ENCODE measurements around the gene FOXD4L4. TPM values are rescaled to one million over a fixed set of nuclear protein-coding genes. Genes with fewer than 3 reads are reported as not detected.
"Not testable (repeated sequence)": the region's sequence is repeated elsewhere in the genome, so short reads cannot be mapped to it uniquely, and the experiment has no call there.

FOXD4L4 gene
- total RNA-seq: not detected

GRCh38 chr9:65737096-65737564 lies at the start of gene FOXD4L4:
Gene FOXD4L4, plus strand, starts transcription at chr9:65737146. Its CDS starts 0 bp downstream, at chr9:65737146.
- H3K36me3 ChIP-seq; H3K4me1 ChIP-seq (replicated peaks); H3K9me3 ChIP-seq; H3K27me3 ChIP-seq (replicated peaks; ENCODE audit: insufficient read depth); H3K27ac ChIP-seq; H3K4me3 ChIP-seq; DNase-seq (ENCODE audit: low spot score); intact Hi-C loops (cut with DNase I): not testable (repeated sequence)
- WGBS: 10% methylated on average over 17 of the region's 38 CpGs

GRCh38 chr9:65703550-65703949 lies 33.4 kb upstream of the FOXD4L4 start:
- WGBS: no CpG with 5 or more reads among the region's 2 CpGs
- not testable (repeated sequence) for DNase-seq (ENCODE audit: low spot score)

GRCh38 chr9:65714445-65714844 lies 22.5 kb upstream of the FOXD4L4 start:
- intact Hi-C loops (cut with DNase I); H3K27ac ChIP-seq; H3K27me3 ChIP-seq (replicated peaks; ENCODE audit: insufficient read depth); H3K4me3 ChIP-seq; H3K9me3 ChIP-seq; H3K4me1 ChIP-seq (replicated peaks); DNase-seq (ENCODE audit: low spot score); H3K36me3 ChIP-seq: not testable (repeated sequence)
- 70% methylated on average over 3 of the region's 5 CpGs for WGBS

More at GRCh38 chr9:65703550-65703949, 33.4 kb upstream of the FOXD4L4 start:
- intact Hi-C loops (cut with DNase I); H3K4me1 ChIP-seq (replicated peaks); H3K4me3 ChIP-seq; H3K36me3 ChIP-seq; H3K27ac ChIP-seq; H3K27me3 ChIP-seq (replicated peaks; ENCODE audit: insufficient read depth); H3K9me3 ChIP-seq: not testable (repeated sequence)

- H3K27me3 ChIP-seq (replicated peaks; ENCODE audit: insufficient read depth); H3K9me3 ChIP-seq; H3K36me3 ChIP-seq; H3K4me3 ChIP-seq; DNase-seq (ENCODE audit: low spot score); H3K27ac ChIP-seq; intact Hi-C loops (cut with DNase I); H3K4me1 ChIP-seq (replicated peaks): not testable (repeated sequence)
- no CpG with 5 or more reads among the region's 27 CpGs for WGBS
Measured at GRCh38 chr9:65738133-65738532, 1.2 kb downstream of the FOXD4L4 start.

Other genes with a start within 250 kb of the FOXD4L4 start
- 10 to 100 TPM; 33.1 to 39.2 TPM for gene ZNG1E, start 61.2 kb upstream of the FOXD4L4 start, total RNA-seq

Measured in prostate gland (tissue), 2 donors.